H1 (cell line): ENCODE results near the gene NELL1.

Experiments used
- ATF2 ChIP-seq: IDR thresholded peaks from 2 replicates; pipeline ENCODE4 v1.6.1; 2012; ENCODE audit warnings: low read length, inconsistent platforms
- CTCF ChIP-seq, 3 experiments: IDR thresholded peaks; 1 replicate in 2 of 3; 2 replicates in 1 of 3; pipeline versions ENCODE4 v1.5.1 to v1.6.1; 2011; ENCODE audit warnings: low read length in 3 of 3, mild to moderate bottlenecking in 3 of 3, inconsistent platforms in 2 of 3, low read depth in 1 of 3, moderate library complexity in 1 of 3; ENCODE audit not compliant: insufficient read depth in 1 of 3; ENCODE audit errors: control extremely low read depth in 1 of 3
- EP300 ChIP-seq, 2 experiments: IDR thresholded peaks; 1 replicate in 1 of 2; 2 replicates in 1 of 2; pipeline ENCODE4 v1.6.1; 2011 to 2012; ENCODE audit warnings: low read depth in 2 of 2, low read length in 2 of 2, mild to moderate bottlenecking in 2 of 2, borderline replicate concordance in 1 of 2, inconsistent platforms in 1 of 2, moderate library complexity in 1 of 2
- EZH2 ChIP-seq: fragments of 200-600 bp; sonication (generic); IDR thresholded peaks from 2 replicates; pipeline ENCODE4 v1.7.1; 2012; ENCODE audit warnings: low read depth, mild to moderate bottlenecking, moderate library complexity, low read length, inconsistent platforms; ENCODE audit not compliant: severe bottlenecking
- GABPA ChIP-seq: IDR thresholded peaks from 2 replicates; pipeline ENCODE4 v1.6.1; 2011; ENCODE audit warnings: mild to moderate bottlenecking, low read length, moderate library complexity, borderline replicate concordance; ENCODE audit not compliant: insufficient read depth
- POLR2AphosphoS5 ChIP-seq: IDR thresholded peaks from 2 replicates; pipeline ENCODE4 v1.6.1; 2011; ENCODE audit warnings: low read depth, low read length
- RAD21 ChIP-seq, 2 experiments: IDR thresholded peaks in 1 of 2; conservative IDR thresholded peaks in 1 of 2; 2 replicates each; pipeline ENCODE4 v1.6.1; 2011; ENCODE audit warnings: low read depth in 2 of 2, low read length in 2 of 2, improper control_type of control experiment in 1 of 2, inconsistent platforms in 1 of 2, mild to moderate bottlenecking in 1 of 2, moderate library complexity in 1 of 2
- RBBP5 ChIP-seq: IDR thresholded peaks from 2 replicates; pipeline ENCODE4 v1.7.1; 2012; ENCODE audit warnings: low read depth, mild to moderate bottlenecking, inconsistent platforms, low read length, moderate library complexity, borderline replicate concordance
- SP1 ChIP-seq: IDR thresholded peaks from 2 replicates; pipeline ENCODE4 v1.6.1; 2011; ENCODE audit warnings: low read depth, low read length

- TF ChIP-seq CTCF (IDR thresholded peaks at IDR 0.05; ENCODE audit: control extremely low read depth in 1 of 3, insufficient read depth in 1 of 3, low read depth in 1 of 3, low read length in 3 of 3) (no peak), RAD21 (IDR thresholded peaks at IDR 0.05 in 1 of 2, conservative IDR thresholded peaks at IDR 0.05 in 1 of 2; ENCODE audit: low read depth in 2 of 2, low read length in 2 of 2) (no peak), ATF2 (no peak), SP1 (no peak), POLR2AphosphoS5 (no peak), GABPA (no peak), EZH2 (no peak), EP300 (IDR thresholded peaks at IDR 0.05; ENCODE audit: borderline replicate concordance in 1 of 2, low read depth in 2 of 2, low read length in 2 of 2) (no peak), RBBP5 (no peak)
Observed at GRCh38 chr11:21480240-21480639, 810.9 kb downstream of the NELL1 start.
